HCT116 (cell line): ENCODE measurements around the gene ICAM2. TPM values are rescaled to one million over a fixed set of nuclear protein-coding genes. Genes with fewer than 3 reads are reported as not detected.

Source experiments
- ATAC-seq: fragments of 200-7000 bp; cut with Tn5 transposase; 2 replicates; pipeline ENCODE4 v1.9.1; 2020; ENCODE audit warnings: mild to moderate bottlenecking, moderate library complexity
- BruUV-seq: library from RNA; stranded (reverse); fragments of 400-500 nt; replicated peaks from 2 replicates; lab custom pipeline; 2021; lab: Mats Ljungman, UMichigan
- CTCF ChIA-PET: fragments of 300-600 bp; sonication (Branson Sonifier 250); formaldehyde crosslinking; loops from one replicate; lab custom pipeline; 2021; ENCODE audit warnings: antibody characterized with exemption; lab: Charles Lee
- POLR2A ChIA-PET: fragments of 300-600, 350-600 bp; sonication (Branson Sonifier 250); formaldehyde crosslinking; loops from one replicate; lab custom pipeline; 2021; ENCODE audit warnings: antibody characterized with exemption; lab: Charles Lee
- RAD21 ChIA-PET, 2 experiments: fragments of 300-600 bp; sonication (Branson Sonifier 250); formaldehyde crosslinking; loops; one replicate each; lab custom pipeline; 2023; ENCODE audit warnings: low total read pairs in 2 of 2; ENCODE audit not compliant: uncharacterized antibody in 2 of 2, unreplicated experiment in 2 of 2, low non-redundant PET in 1 of 2; lab: Charles Lee
- DNase-seq: peaks from one replicate; pipeline ENCODE4 v3.0.0-alpha.2; 2010; ENCODE audit warnings: low read depth, low spot score
- H2AFZ ChIP-seq: fragments of 200-600 bp; shearing (Covaris generic), sonication (generic); 2 replicates; pipeline ENCODE4 v1.6.1; 2017; ENCODE audit warnings: low read depth, mixed run types, mixed read lengths, antibody characterized with exemption, low read length; ENCODE audit not compliant: poor library complexity, severe bottlenecking
- H3K27ac ChIP-seq: 2 replicates; pipeline ENCODE4 v1.5.1; 2012; ENCODE audit warnings: low read depth, low read length
- H3K27me3 ChIP-seq: fragments of 200-600 bp; sonication (generic); 2 replicates; pipeline ENCODE4 v1.6.1; 2016; ENCODE audit warnings: mixed run types, low read length, mixed read lengths; ENCODE audit not compliant: insufficient read depth
- H3K36me3 ChIP-seq, 2 experiments: fragments of 200-500 bp in 1 of 2; fragments of 200-600 bp in 1 of 2; sonication (Bioruptor generic) in 1 of 2; sonication (generic) in 1 of 2; 2 replicates each; pipeline versions ENCODE4 v1.5.1 to v1.6.1; 2014 to 2016; ENCODE audit warnings: low read length in 2 of 2, inconsistent platforms in 1 of 2, mixed read lengths in 1 of 2, mixed run types in 1 of 2; ENCODE audit not compliant: insufficient read depth in 2 of 2, control insufficient read depth in 1 of 2
- H3K4me1 ChIP-seq, 2 experiments: fragments of 200-600 bp in 1 of 2; sonication (generic) in 1 of 2; 2 replicates each; pipeline versions ENCODE4 v1.5.1 to v1.6.1; 2012 to 2017; ENCODE audit warnings: low read length in 2 of 2, inconsistent platforms in 1 of 2, mild to moderate bottlenecking in 1 of 2, mixed read lengths in 1 of 2, mixed run types in 1 of 2, moderate library complexity in 1 of 2; ENCODE audit not compliant: insufficient read depth in 2 of 2, control insufficient read depth in 1 of 2
- H3K4me2 ChIP-seq: fragments of 200-600 bp; sonication (generic); 2 replicates; pipeline ENCODE4 v1.6.1; 2017; ENCODE audit warnings: mixed run types, low read length, mixed read lengths
- H3K4me3 ChIP-seq, 2 experiments: fragments of 200-600 bp in 1 of 2; sonication (generic) in 1 of 2; replicated peaks in 1 of 2; 2 replicates each; pipeline ENCODE4 v1.5.1; 2011 to 2016; ENCODE audit warnings: low read length in 2 of 2, control low read depth in 1 of 2, low read depth in 1 of 2, mild to moderate bottlenecking in 1 of 2, mixed read lengths in 1 of 2, mixed run types in 1 of 2
- H3K79me2 ChIP-seq: fragments of 200-600 bp; sonication (generic); 2 replicates; pipeline ENCODE4 v1.6.1; 2017; ENCODE audit warnings: mild to moderate bottlenecking, mixed run types, low read length, moderate library complexity, mixed read lengths; ENCODE audit not compliant: insufficient read depth
- H3K9ac ChIP-seq: fragments of 200-600 bp; sonication (generic); 2 replicates; pipeline ENCODE4 v1.6.1; 2016; ENCODE audit warnings: low read length, mixed read lengths
- H3K9me2 ChIP-seq: fragments of 200-600 bp; sonication (generic), shearing (Covaris generic); 2 replicates; pipeline ENCODE4 v1.6.1; 2017; ENCODE audit warnings: mixed run types, mild to moderate bottlenecking, moderate library complexity; ENCODE audit not compliant: insufficient read depth
- H3K9me3 ChIP-seq, 2 experiments: fragments of 200-500 bp in 1 of 2; fragments of 200-600 bp in 1 of 2; sonication (Bioruptor generic) in 1 of 2; sonication (generic) in 1 of 2; 2 replicates each; pipeline ENCODE4 v1.6.1; 2014 to 2017; ENCODE audit warnings: low read length in 2 of 2, mixed read lengths in 2 of 2, inconsistent platforms in 1 of 2, low read depth in 1 of 2, mild to moderate bottlenecking in 1 of 2, mixed run types in 1 of 2, moderate library complexity in 1 of 2; ENCODE audit not compliant: control insufficient read depth in 1 of 2, insufficient read depth in 1 of 2
- H4K20me1 ChIP-seq: fragments of 200-600 bp; sonication (generic), shearing (Covaris generic); 2 replicates; pipeline ENCODE4 v1.6.1; 2017; ENCODE audit warnings: mixed run types, mild to moderate bottlenecking, moderate library complexity; ENCODE audit not compliant: insufficient read depth
- CBX3 ChIP-seq: IDR thresholded peaks from 2 replicates; pipeline ENCODE4 v1.6.1; 2012; ENCODE audit warnings: low read depth
- CEBPB ChIP-seq: IDR thresholded peaks from 2 replicates; pipeline ENCODE4 v1.6.1; 2012; ENCODE audit warnings: low read depth
- CTCF ChIP-seq, 3 experiments: fragments of 200-600 bp in 1 of 3; sonication (generic) in 1 of 3; IDR thresholded peaks in 2 of 3; conservative IDR thresholded peaks in 1 of 3; 2 replicates each; pipeline ENCODE4 v1.5.1; 2012 to 2017; ENCODE audit warnings: low read depth in 2 of 3, low read length in 2 of 3, antibody characterized with exemption in 1 of 3, borderline replicate concordance in 1 of 3, control low read depth in 1 of 3, mild to moderate bottlenecking in 1 of 3, mixed read lengths in 1 of 3, mixed run types in 1 of 3, moderate library complexity in 1 of 3; ENCODE audit not compliant: insufficient read depth in 1 of 3
- EZH2 ChIP-seq: fragments of 200-600 bp; sonication (generic); IDR thresholded peaks from 2 replicates; pipeline ENCODE4 v1.6.1; 2017; ENCODE audit warnings: antibody characterized with exemption, mixed run types
- EZH2phosphoT487 ChIP-seq: fragments of 200-600 bp; IDR thresholded peaks from 2 replicates; pipeline ENCODE4 v1.6.1; 2018; ENCODE audit warnings: antibody characterized with exemption, borderline replicate concordance
- FOSL1 ChIP-seq: IDR thresholded peaks from 2 replicates; pipeline ENCODE4 v1.6.1; 2012; ENCODE audit warnings: low read depth
- JUND ChIP-seq: IDR thresholded peaks from 2 replicates; pipeline ENCODE4 v1.6.1; 2012
- POLR2AphosphoS5 ChIP-seq: IDR thresholded peaks from 2 replicates; pipeline ENCODE4 v1.6.1; 2011; ENCODE audit warnings: mild to moderate bottlenecking, low read depth, low read length, moderate library complexity
- RAD21 ChIP-seq: IDR thresholded peaks from 2 replicates; pipeline ENCODE4 v1.6.1; 2012; ENCODE audit warnings: low read depth, mild to moderate bottlenecking
- SP1 ChIP-seq: IDR thresholded peaks from 2 replicates; pipeline ENCODE4 v1.6.1; 2012; ENCODE audit warnings: low read depth
- SRF ChIP-seq: IDR thresholded peaks from 2 replicates; pipeline ENCODE4 v1.6.1; 2012; ENCODE audit warnings: low read depth
- TCF7L2 ChIP-seq: IDR thresholded peaks from 2 replicates; pipeline ENCODE4 v1.7.0; 2011; ENCODE audit warnings: borderline replicate concordance, inconsistent platforms; ENCODE audit not compliant: insufficient read depth, insufficient read length; ENCODE audit errors: extremely low read depth
- YY1 ChIP-seq: IDR thresholded peaks from 2 replicates; pipeline ENCODE4 v1.6.1; 2011; ENCODE audit warnings: low read length, low read depth, moderate library complexity, mild to moderate bottlenecking; ENCODE audit not compliant: insufficient replicate concordance; ENCODE audit errors: extremely low read depth
- ZBTB33 ChIP-seq: IDR thresholded peaks from 2 replicates; pipeline ENCODE4 v1.6.1; 2011; ENCODE audit warnings: mild to moderate bottlenecking, low read length, moderate library complexity; ENCODE audit not compliant: insufficient replicate concordance; ENCODE audit errors: extremely low read depth
- ZFX ChIP-seq: fragments of 450-650 bp; IDR thresholded peaks from 2 replicates; pipeline ENCODE4 v1.6.1; 2017
- ZNF274 ChIP-seq: fragments of 200-500 bp; sonication (Bioruptor generic); IDR thresholded peaks from 2 replicates; pipeline ENCODE4 v1.6.1; 2014; ENCODE audit warnings: mild to moderate bottlenecking, low read depth, low read length, inconsistent platforms
- intact Hi-C: fragments of 100-400 bp; cut with micrococcal nuclease; formaldehyde crosslinking; loops from 2 replicates; pipeline ENCODE4 v1.10.0; 2022
- total RNA-seq: library from RNA; stranded (reverse); gene quantifications from one replicate; pipeline ENCODE4 v1.2.1, GENCODE V29; 2021; ENCODE audit not compliant: unreplicated experiment
- TF ChIP-seq, protein P1 (sequence below): IDR thresholded peaks from 2 replicates; pipeline ENCODE4 v1.6.1; 2012; ENCODE audit warnings: low read depth

The ICAM2 gene
- total RNA-seq, 1 experiment from 2014 or later, result 0.61 TPM

- CTCF ChIA-PET, result interaction anchor here (1.0 to 2.1 kb wide), 3 partner anchors 17 to 166 kb away, joined by 3 to 9 read pairs (median 7); no protein-coding TSS in a partner anchor
- no peak overlapping the region for H3K9ac ChIP-seq
- intact Hi-C loops, result no loop called here
Observed at GRCh38 chr17:63967953-63968352, 52.5 kb downstream of the ICAM2 start.

More at GRCh38 chr17:63967953-63968352, 52.5 kb downstream of the ICAM2 start:
- Histone ChIP-seq H3K27me3 (no peaks in the 10 kb centered on the region), H3K9me2 (no peaks in the 10 kb centered on the region), H3K9me3 (no peaks in the 10 kb centered on the region), H3K4me3 (no peak overlapping the region), H3K4me1 (peaks cover 0 to 10% of the 10 kb centered on the region in 2 experiments; a peak in 1 of 4 replicates), H3K4me2 (no peak overlapping the region), H2AFZ (no peak overlapping the region), H3K79me2 (no peaks in the 10 kb centered on the region), H4K20me1 (no peaks in the 10 kb centered on the region), H3K36me3 (no peaks in the 10 kb centered on the region), H3K27ac (no peak overlapping the region)
- no peak for DNase-seq
- TF ChIP-seq ZNF274 (no peak), ZBTB33 (no peak), SP1 (no peak), ZFX (no peak), CTCF (IDR thresholded peaks at IDR 0.05 in 2 of 3, conservative IDR thresholded peaks at IDR 0.05 in 1 of 3; ENCODE audit: borderline replicate concordance in 1 of 3, insufficient read depth in 1 of 3, low read depth in 2 of 3, low read length in 2 of 3) (no peak), JUND (no peak), FOSL1 (no peak), YY1 (no peak), EZH2phosphoT487 (no peak), SRF (no peak), POLR2AphosphoS5 (no peak), EZH2 (no peak), CBX3 (no peak), TCF7L2 (no peak), CEBPB (no peak), RAD21 (no peak)
- TF ChIP-seq, protein P1, sequence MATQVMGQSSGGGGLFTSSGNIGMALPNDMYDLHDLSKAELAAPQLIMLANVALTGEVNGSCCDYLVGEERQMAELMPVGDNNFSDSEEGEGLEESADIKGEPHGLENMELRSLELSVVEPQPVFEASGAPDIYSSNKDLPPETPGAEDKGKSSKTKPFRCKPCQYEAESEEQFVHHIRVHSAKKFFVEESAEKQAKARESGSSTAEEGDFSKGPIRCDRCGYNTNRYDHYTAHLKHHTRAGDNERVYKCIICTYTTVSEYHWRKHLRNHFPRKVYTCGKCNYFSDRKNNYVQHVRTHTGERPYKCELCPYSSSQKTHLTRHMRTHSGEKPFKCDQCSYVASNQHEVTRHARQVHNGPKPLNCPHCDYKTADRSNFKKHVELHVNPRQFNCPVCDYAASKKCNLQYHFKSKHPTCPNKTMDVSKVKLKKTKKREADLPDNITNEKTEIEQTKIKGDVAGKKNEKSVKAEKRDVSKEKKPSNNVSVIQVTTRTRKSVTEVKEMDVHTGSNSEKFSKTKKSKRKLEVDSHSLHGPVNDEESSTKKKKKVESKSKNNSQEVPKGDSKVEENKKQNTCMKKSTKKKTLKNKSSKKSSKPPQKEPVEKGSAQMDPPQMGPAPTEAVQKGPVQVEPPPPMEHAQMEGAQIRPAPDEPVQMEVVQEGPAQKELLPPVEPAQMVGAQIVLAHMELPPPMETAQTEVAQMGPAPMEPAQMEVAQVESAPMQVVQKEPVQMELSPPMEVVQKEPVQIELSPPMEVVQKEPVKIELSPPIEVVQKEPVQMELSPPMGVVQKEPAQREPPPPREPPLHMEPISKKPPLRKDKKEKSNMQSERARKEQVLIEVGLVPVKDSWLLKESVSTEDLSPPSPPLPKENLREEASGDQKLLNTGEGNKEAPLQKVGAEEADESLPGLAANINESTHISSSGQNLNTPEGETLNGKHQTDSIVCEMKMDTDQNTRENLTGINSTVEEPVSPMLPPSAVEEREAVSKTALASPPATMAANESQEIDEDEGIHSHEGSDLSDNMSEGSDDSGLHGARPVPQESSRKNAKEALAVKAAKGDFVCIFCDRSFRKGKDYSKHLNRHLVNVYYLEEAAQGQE, result no peak
- POLR2A ChIA-PET, result no interaction called here
- RAD21 ChIA-PET, result no interaction called here
- no TSS peak for BruUV-seq
- peak; percentile 35; the same call in 1 of the 2 replicates for ATAC-seq
